8988T (cell line): ENCODE measurements around the gene UBALD1.

Experiments
- DNase-seq: peaks from one replicate; pipeline ENCODE4 v3.0.0; 2011

The UBALD1 gene

GRCh38 chr16:4613636-4614570 is 785 bp downstream of the UBALD1 start:
- DNase-seq = no peak

DNA sequence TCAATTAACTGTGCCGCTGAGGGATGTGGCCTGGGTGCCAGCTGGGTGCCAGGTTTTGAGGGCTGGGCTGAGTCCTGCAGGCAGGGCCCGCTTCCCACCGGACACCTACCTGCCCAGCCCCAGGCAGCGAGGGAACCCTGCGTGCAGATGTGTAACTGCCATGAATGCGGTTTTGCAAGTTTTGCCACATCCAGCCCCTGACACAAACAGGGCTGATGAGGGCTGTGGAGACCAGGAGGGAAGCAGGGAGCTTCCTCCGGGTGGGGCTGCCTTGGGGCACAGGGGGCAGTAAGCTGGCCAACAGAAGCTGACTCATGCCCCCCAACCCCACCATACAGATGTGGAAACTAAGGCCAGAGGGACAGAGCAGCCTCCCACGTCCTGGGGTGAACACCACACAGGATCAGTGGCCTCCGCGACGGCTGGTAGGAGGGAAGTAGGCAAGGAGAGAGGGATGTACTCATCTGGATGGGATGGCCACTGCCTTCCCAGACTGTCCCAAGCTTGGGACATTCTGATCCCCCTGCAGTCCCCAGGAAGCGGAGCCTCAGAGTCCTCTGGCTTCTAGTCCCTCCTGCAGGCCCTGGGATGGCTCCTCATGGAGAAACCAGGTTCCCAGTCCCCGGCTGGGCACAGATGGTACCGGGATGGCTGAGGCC is 1.6 kb downstream of the UBALD1 start:
- DNase-seq = no peak

DNA sequence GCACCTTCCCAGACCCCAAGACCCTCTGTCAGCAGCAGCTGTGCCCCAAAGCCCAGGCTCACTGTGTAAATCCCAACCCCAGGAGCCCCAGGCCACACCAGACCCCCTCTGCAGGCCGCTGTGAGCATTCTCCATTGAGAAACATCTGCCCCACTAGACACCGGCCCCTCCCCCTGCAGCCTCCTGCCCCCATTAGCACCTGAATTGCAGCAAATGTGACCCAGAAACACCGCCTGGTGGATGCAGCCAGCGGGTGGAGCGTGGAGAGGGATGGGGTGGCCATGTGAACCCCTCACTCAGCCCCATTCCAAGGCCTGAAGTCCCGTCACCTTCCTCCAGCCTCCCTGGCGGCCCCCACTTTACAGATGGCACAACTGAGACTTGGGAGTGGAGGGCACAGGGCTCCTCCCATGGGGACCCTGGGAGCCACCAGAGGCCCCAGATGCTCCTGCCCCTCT is 2.2 kb downstream of the UBALD1 start:
- DNase-seq = no peak

- DNase-seq = no peak
Measured at GRCh38 chr16:4611337-4612021, 3.2 kb downstream of the UBALD1 start.

DNA sequence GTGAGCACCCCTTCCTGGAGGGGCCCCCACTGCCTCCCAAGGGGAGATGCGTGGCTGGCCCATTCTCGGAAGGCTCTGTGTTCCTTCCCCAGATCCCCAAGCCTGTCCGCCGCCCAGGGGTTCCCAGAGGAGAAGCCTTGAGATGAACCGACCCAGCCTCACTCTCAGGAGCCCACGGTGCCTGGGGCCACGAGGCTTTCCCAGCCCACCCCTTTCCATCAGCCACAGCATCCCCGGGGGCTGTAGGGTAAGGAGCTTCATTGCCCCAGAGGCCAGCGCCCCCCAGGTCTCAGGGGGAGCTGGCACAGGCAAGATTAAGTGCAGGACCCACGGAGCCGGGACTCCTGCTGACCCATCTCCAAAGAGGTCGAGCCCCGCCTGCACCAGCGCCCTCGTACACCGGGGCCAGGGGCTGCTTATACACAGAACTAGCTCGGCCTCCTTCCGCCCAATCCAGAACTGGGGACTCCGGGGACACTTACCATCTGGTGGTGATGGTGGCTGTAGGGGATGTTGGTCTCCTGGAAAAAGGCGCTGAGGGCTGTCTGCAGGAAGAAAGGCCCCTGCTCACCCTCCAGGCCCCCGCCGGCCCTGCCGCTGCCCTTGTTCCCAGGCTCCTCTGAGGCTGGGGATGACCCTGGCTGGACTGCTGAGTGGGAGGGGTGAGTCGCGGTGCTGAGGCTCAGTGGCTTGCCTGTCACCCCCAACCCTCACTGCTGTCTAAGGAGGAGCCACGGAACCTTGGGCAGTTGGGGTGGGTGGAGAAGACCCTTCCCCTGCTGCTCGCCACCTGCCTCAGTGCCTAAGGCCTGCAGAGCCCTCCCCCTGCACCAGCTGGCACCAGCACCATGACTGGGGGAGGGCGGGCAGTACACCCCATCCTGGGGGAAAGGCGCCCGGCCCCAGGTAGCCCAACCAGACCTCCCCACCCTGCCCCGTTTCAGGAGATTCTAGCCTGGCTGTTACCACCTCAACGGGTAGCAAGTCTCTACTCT is 4.4 kb downstream of the UBALD1 start:
- no peak for DNase-seq

DNA sequence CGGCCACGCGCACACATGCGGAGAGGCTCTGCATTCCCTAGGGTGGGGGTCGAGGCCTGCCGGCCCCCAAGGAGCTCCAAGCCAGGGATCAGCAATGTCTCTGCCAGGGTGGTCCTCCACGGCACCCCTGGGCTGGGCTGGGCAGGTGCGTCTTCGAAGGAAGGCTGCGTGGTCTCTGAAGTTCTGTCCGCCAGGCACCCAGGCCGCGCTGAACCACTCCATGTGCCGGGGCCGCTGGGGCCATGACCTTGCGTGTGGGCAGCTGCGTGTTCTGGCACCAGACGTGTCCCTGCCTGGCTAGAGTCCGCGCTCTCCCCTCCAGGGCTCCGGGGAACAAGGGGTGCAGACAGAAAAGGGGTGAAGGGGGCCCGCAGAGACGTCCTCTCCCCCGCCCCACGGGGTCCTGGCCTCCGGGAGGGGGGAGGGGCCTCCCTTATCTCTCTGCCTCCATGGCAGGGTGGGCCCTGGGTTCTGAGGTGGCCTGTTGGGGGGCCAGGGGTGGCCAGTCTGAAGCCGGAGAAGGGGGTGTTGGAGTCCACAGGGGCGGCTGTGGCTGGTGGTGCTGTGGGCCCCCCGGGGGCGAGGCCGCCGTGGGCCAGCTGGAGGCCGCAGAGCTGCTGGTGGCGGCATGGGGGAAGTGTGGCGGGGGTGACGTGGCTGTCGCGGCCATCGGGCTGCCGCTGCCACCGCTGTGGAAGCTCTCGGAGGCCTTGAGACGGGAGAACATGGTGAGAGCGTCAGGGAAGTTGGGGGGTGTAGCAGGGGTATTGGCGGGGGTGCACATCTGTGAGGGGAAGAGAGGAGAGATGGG is 5.3 kb downstream of the UBALD1 start:
- DNase-seq = no peak

DNA sequence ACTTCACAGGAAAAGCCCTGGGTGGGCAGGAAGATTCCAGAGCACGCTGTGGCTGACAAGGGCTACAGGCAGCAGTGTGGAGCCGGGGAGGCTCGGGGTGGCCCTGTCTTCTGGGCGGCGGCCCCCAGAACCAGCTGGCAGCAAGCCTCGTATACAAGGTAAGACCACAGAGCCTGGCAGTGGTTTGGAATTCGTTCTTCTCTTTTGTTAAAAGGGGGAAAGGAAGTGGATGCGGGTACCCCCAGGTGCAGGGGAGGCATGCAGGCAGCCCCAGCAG is 6.0 kb downstream of the UBALD1 start:
- DNase-seq = no peak

- DNase-seq = no peak
Measured at GRCh38 chr16:4607841-4608703, 6.6 kb downstream of the UBALD1 start.

GRCh38 chr16:4606354-4606753 is 8.3 kb downstream of the UBALD1 start:
- DNase-seq = no peak

DNA sequence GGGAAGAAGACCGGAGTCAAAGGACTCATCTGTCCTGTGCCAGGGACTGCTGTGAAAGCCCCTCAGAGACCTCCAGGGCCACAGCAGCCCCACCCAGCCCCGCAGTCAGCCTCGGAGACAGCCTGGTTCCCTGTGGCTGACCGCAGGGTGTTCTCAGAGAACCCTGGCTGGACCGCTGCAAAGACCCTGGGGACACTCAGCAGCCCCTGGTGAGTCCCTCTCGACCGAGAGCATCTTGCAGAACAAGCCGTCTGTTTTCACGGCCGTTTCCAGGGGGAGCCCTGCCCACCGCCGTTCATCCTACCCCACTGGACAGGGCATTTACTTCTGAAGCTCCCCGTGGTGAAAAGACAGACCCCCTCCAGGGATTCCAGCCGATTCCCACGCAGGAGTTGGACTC is 10.3 kb downstream of the UBALD1 start:
- no peak for DNase-seq

- DNase-seq = no peak
Measured at GRCh38 chr16:4603624-4604170, 11.0 kb downstream of the UBALD1 start.

GRCh38 chr16:4602331-4602730 is 12.4 kb downstream of the UBALD1 start:
- DNase-seq = no peak

DNA sequence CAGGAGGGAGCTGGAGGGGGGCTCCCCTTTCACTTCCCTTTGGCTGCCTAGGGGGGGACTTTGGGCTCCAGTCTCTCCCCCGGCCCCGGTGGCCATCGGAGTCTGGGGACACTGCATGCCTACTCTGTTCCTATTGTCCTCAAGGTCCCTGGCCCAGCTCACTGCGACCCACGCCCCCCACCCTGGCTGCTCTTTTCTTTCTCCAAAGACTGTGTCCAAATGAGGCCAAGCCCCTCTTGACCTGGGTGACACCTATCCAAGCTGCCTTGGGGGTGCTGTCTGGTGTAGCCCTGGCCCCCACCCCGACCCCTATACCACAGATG is 12.9 kb downstream of the UBALD1 start:
- no peak for DNase-seq

GRCh38 chr16:4601036-4601863 is 13.4 kb downstream of the UBALD1 start:
- no peak for DNase-seq

- no peak for DNase-seq
Measured at GRCh38 chr16:4599545-4599944, 15.1 kb downstream of the UBALD1 start.

- DNase-seq = no peak
Measured at GRCh38 chr16:4599037-4599436, 15.7 kb downstream of the UBALD1 start.

DNA sequence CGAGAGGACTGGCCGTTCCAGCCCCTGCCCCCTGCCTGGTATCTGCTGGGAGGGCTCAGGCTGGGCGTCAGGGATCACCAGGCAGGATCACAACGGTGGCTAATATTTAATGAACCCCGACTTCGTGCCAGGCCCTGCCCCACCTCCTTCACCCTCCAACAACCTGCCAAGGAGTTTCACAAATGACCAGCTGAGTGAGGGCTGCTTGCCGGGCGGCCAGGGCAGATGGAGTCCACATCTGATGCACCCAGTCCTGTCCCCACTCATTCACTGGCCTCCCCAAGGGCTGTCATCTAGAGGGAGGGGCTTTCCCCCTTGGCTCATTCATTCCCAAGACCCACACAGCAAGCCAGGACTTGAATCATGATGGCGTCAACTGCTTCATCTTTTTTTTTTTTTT is 17.5 kb downstream of the UBALD1 start:
- no peak for DNase-seq

DNA sequence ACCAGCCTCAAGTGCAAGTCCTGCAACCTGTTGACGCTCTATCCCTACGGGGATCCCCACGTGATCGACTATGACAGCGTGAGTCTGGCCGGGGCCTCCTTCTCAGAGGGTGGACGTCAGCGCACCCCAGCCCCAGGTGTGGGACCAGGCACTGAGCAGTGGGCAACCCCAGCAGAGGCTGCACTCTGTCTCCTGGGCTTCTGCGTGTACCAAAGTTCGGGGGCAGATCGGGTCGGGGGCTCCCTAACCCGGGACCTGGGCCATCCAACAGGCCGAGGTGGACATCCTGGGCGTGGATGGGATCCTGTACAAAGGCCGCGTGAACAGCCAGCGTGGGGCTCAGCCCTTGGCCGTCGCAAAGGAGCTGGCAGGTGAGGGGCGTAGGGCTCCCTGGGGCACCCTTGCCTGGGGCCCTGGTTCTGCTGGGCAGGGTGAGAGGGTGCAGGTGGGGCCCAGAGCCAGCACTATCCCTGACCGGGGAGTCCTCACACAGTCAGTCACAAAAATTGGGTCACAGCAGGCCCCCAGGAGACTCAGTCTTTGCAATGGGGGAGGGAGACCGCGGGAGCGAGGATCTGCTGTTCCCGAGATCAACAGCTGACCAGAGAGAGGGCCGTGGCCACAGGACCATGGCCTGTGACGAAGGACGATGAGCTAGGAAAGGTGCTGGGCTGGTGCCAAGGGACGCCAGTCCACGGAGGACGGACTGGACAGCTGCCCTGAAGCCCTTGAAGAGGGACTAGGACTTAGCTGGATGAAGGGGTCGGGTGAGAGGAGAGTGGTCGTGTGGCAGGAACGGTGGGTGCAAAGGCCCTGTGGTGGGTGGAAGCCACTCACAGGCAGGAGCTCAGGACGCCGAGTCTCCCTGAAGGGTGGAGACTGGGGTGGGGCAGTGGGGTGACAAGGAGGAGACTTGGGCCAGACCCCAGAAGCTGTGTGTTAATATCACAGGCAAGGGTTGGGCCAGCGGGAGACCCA is 20.0 kb downstream of the UBALD1 start:
- DNase-seq = no peak
